Activated CD8-positive, alpha-beta memory T cell treated with anti-CD3 and anti-CD28 coated beads, Interleukin-2, amount 10 ng/mL, durations not matched to agents 7 days and 5 days (primary cell): ENCODE measurements around the gene TYR. TPM values are rescaled to one million over a fixed set of nuclear protein-coding genes. Genes with fewer than 3 reads are reported as not detected.
"Not testable (repeated sequence)": the region's sequence is repeated elsewhere in the genome, so short reads cannot be mapped to it uniquely, and the experiment has no call there.

Experiments used
- ATAC-seq: fragments of 150-1000 bp; cut with Tn5 transposase; one replicate; pipeline ENCODE4 v1.10.0; 2021; ENCODE audit warnings: moderate library complexity
- CTCF ChIA-PET: fragments of 350-600 bp; sonication (Branson Sonifier 250); formaldehyde crosslinking; loops from one replicate; lab custom pipeline; 2021; ENCODE audit warnings: antibody characterized with exemption; lab: Charles Lee
- DNase-seq: peaks from one replicate; pipeline ENCODE4 v3.0.0-alpha.2; 2020
- H3K27ac Mint-ChIP-seq: one replicate; pipeline ENCODE4 v1.8.0; 2021; ENCODE audit warnings: mild to moderate bottlenecking, mixed read lengths
- H3K27me3 Mint-ChIP-seq: one replicate; pipeline ENCODE4 v1.8.0; 2021; ENCODE audit warnings: mixed read lengths
- H3K36me3 Mint-ChIP-seq: one replicate; pipeline ENCODE4 v1.8.0; 2021; ENCODE audit warnings: mild to moderate bottlenecking, mixed read lengths
- H3K4me1 Mint-ChIP-seq: one replicate; pipeline ENCODE4 v1.8.0; 2021; ENCODE audit warnings: mixed read lengths
- H3K4me3 Mint-ChIP-seq: one replicate; pipeline ENCODE4 v1.8.0; 2021; ENCODE audit warnings: mild to moderate bottlenecking, moderate library complexity, mixed read lengths
- H3K9me3 Mint-ChIP-seq: one replicate; pipeline ENCODE4 v1.8.0; 2022; ENCODE audit warnings: low read depth, mixed read lengths
- total RNA-seq, 2 experiments: library from RNA; stranded (reverse); gene quantifications; one replicate each; pipeline ENCODE4 v1.2.3, GENCODE V29; 2021

TYR gene
- total RNA-seq, 2 experiments from 2014 or later, result not detected

DNA sequence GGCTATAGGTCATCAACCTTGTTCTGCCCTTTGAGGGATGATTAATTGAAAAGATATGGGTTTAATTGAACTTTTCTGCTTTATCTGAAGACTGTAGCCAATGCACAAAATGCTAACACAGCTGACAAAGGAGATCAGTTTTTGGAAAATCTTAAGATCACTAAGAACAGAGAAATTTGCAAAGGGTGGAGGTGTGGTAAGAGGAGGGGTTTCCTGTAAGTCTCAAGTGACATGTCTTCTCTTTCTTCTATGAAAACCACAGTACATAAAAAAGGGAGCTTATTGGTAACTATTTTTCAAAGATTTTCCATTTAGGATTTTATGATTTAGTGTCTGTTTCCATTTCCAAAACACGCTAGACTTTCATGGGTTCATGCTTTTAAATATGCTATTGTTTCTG lies 108.9 kb downstream of the TYR start:
- H3K4me3 Mint-ChIP-seq, H3K9me3 Mint-ChIP-seq, H3K36me3 Mint-ChIP-seq, H3K4me1 Mint-ChIP-seq, ATAC-seq, DNase-seq, H3K27me3 Mint-ChIP-seq, CTCF ChIA-PET, H3K27ac Mint-ChIP-seq: not testable (repeated sequence)

DNA sequence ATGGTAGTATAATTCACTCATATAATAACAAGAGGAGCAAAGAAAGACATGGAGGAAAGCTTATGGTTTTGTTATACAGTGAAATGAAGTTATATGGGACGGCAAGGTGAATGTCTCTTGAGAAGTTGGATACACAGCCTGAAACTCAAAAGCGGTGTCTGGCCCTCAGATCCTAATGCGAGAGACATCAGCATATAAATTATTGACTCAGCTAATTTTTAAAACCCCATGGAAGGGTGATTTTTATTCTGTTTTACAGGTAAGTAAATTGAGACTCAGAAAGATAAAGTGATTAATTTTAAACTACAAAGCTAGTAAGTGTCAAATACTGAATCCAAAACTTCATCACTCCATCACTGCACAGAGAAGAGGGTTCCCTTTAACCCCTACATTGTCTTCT lies 110.3 kb downstream of the TYR start:
- H3K4me1 Mint-ChIP-seq, H3K27me3 Mint-ChIP-seq, ATAC-seq, H3K4me3 Mint-ChIP-seq, CTCF ChIA-PET, DNase-seq, H3K27ac Mint-ChIP-seq, H3K36me3 Mint-ChIP-seq, H3K9me3 Mint-ChIP-seq: not testable (repeated sequence)

DNA sequence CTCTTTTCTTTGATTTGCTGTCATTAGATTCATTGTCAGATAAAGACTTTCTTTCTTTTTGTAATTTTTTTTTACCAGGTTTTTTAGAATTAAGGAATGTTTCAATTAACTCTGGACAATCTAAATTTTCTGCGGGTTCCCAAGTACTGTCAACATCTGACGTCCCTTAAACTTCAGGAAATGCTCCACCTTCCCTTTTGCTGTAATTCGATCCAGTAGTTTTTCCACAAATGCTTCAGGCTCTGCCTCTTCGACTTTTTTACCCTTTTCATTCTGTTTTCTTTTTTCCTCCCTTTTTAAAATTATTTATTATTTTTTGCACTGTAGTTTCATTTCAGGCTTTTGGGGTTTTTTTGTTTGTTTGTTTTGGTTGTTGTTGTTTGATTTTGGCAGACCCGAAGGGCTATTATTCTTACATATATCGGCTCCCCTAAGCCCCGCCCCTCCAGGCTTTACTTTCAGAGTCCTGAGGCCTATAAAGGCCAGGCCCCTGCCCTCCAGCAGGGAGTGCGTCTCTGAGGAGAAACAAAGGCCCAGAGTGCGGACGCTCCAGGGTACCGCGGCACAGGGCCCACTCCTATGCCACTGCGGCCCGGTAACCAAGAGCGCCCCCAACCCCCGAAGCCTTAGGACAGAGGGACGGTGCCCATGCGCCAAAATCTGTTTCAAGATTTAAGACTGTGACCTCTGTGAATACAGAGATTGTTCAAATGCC lies 116.4 kb downstream of the TYR start:
- no peak overlapping the region for H3K4me3 Mint-ChIP-seq
- H3K4me1 Mint-ChIP-seq, result no peaks in the 10 kb centered on the region
- DNase-seq, result no peak
- no peak overlapping the region for H3K27ac Mint-ChIP-seq
- CTCF ChIA-PET, result no interaction called here
- no peaks in the 10 kb centered on the region for H3K27me3 Mint-ChIP-seq
- no peak for ATAC-seq
- no peaks in the 10 kb centered on the region for H3K9me3 Mint-ChIP-seq
- H3K36me3 Mint-ChIP-seq, result no peaks in the 10 kb centered on the region

DNA sequence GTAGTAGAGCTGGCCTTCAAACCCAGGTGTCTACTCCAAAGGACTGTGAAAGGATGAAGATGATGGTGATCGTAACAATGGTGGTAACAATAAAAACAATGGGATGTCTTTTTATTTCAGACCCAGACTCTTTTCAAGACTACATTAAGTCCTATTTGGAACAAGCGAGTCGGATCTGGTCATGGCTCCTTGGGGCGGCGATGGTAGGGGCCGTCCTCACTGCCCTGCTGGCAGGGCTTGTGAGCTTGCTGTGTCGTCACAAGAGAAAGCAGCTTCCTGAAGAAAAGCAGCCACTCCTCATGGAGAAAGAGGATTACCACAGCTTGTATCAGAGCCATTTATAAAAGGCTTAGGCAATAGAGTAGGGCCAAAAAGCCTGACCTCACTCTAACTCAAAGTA lies 117.3 kb downstream of the TYR start:
- H3K27ac Mint-ChIP-seq, H3K9me3 Mint-ChIP-seq, ATAC-seq, CTCF ChIA-PET, H3K36me3 Mint-ChIP-seq, H3K4me1 Mint-ChIP-seq, DNase-seq, H3K4me3 Mint-ChIP-seq, H3K27me3 Mint-ChIP-seq: not testable (repeated sequence)

DNA sequence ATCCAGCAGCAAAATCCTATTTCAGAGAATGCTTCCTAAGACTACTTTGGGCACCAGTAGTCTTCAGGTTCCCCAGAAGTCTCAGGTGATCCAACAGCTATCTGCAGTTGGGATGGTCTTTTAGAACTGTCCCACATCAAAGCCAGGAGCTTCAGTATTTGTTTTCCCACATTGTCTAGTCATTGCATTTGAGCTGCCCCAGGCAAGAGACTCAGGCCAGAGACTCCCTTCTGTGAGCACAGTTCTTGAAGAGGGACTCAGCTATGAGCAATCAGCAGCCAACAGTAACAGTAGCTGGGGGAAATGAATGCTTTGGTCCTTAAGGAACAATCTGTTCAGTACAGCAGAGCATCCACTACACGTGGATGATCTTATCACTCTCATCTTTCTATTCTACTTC lies 125.4 kb downstream of the TYR start:
- H3K4me3 Mint-ChIP-seq, H3K4me1 Mint-ChIP-seq, H3K27ac Mint-ChIP-seq, H3K36me3 Mint-ChIP-seq, H3K9me3 Mint-ChIP-seq, CTCF ChIA-PET, H3K27me3 Mint-ChIP-seq, ATAC-seq, DNase-seq: not testable (repeated sequence)

DNA sequence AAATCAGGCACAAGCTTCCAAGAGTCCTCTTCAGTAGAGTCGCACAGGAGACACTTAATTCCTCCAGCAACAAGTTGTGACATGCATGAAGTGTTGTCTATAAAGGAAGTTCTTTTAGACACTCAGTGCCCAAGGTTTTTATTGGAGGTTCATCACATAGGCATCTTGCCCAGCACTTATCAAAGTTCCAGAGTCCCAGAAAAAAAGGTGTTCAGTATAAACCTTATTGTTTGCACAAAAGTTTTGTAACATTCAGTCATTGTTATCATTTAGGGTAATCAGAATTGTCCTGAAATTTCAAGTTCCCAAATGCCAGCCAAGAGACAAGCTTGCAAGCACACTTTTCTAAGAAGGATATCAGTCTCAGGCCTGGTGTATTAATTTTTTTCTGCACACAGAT lies 130.6 kb downstream of the TYR start:
- ATAC-seq, H3K27me3 Mint-ChIP-seq, H3K36me3 Mint-ChIP-seq, H3K27ac Mint-ChIP-seq, H3K9me3 Mint-ChIP-seq, DNase-seq, CTCF ChIA-PET, H3K4me3 Mint-ChIP-seq, H3K4me1 Mint-ChIP-seq: not testable (repeated sequence)

DNA sequence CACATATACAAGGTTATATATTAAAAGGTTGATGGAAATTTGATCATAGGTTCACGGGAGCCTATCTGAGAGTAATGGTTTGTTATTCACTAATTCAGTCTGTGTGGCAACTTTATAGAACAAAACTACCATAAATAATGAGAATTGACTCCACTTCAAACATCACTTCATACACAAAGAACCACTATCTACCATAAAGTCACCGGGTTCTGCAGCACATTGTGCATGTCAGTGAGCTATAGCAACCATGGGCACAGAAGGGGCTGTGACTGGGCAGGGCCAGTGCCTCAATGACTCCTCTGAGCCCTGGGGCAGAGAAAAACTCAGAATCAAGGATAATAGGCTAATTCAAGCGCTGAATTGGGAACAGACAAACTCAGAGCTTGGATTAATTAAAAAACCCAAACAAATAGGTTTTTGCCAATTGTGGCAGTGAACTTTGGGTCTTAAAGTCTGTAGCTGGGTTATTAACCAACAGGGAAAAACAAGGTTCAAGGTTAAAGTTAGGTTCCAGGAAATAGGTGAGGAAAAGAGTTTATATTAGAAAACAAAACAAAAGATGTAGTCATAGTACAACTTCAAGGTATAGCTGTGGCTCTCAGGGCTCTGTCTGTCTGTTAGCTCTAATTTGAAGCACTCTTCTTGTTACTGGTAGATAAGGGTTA lies 131.8 kb downstream of the TYR start:
- DNase-seq, H3K9me3 Mint-ChIP-seq, H3K4me1 Mint-ChIP-seq, CTCF ChIA-PET, H3K4me3 Mint-ChIP-seq, H3K27ac Mint-ChIP-seq, H3K27me3 Mint-ChIP-seq, H3K36me3 Mint-ChIP-seq, ATAC-seq: not testable (repeated sequence)

DNA sequence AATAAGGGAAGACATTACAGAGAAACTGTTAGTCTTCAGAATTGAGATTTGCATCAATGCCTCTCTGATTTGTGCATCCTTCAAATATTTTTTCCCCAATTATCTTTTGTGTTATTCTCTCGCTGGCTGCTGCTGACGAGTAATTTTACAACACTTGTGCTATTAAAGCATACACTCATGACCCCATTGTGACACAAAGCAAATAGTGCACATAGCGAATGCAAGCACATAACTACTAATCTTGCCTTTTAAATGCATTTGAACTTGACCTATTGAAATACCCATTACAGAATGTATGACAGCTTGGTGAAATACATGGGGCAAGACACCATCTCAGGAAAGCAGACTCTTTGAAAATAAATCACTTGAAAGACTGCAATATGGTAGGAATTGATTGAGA lies 132.9 kb downstream of the TYR start:
- H3K27me3 Mint-ChIP-seq, CTCF ChIA-PET, H3K9me3 Mint-ChIP-seq, H3K4me3 Mint-ChIP-seq, DNase-seq, H3K4me1 Mint-ChIP-seq, ATAC-seq, H3K27ac Mint-ChIP-seq, H3K36me3 Mint-ChIP-seq: not testable (repeated sequence)

DNA sequence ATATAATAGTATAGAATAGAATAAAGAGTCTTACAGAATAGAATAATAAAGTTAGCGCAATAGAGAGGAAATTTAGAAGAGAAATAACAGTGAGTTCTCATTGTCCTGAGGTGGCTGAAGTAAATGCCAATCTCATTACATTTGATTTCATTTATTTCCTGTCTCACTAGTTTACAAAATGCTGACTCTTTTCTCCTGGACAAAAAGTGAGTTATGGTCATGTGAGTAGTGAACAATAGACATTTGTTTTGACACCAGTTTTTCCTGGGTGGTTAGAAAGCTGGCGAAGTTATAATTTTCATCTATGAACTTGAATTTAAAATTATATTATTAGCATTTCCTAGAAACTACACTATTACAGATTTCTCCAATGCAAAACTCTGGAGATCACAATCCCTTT lies 143.7 kb downstream of the TYR start:
- CTCF ChIA-PET, result no interaction called here
- ATAC-seq, result no peak
- H3K27me3 Mint-ChIP-seq, result no peaks in the 10 kb centered on the region
- peaks cover 2% of the 10 kb centered on the region for H3K9me3 Mint-ChIP-seq
- H3K36me3 Mint-ChIP-seq, result no peaks in the 10 kb centered on the region
- no peak overlapping the region for H3K4me3 Mint-ChIP-seq
- DNase-seq, result no peak
- no peak overlapping the region for H3K27ac Mint-ChIP-seq
- H3K4me1 Mint-ChIP-seq, result no peaks in the 10 kb centered on the region

DNA sequence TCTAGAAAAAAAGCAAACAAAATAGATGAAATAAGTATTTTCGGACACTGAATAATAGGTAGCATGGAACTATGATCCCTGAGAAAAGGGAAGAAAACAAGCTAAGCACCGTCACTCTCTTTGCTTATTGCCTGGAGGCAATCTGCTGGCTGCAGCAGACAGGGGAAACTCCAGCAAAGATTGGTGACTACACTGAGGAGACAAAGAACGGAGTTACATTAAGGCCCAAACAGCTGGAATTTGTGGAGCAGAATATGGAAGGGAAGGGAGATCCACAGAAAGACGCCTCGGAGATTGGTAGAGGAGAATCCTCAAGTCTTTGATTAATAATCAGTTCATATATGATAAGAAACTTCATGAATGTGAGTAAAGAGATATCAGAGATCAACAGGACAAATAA lies 150.2 kb downstream of the TYR start:
- Mint-ChIP-seq H3K4me3 (no peak overlapping the region), H3K4me1 (no peaks in the 10 kb centered on the region), H3K27ac (no peak overlapping the region), H3K9me3 (peaks cover 3% of the 10 kb centered on the region), H3K36me3 (no peaks in the 10 kb centered on the region), H3K27me3 (no peaks in the 10 kb centered on the region)
- DNase-seq (no peak), ATAC-seq (no peak)
- CTCF ChIA-PET, result no interaction called here

DNA sequence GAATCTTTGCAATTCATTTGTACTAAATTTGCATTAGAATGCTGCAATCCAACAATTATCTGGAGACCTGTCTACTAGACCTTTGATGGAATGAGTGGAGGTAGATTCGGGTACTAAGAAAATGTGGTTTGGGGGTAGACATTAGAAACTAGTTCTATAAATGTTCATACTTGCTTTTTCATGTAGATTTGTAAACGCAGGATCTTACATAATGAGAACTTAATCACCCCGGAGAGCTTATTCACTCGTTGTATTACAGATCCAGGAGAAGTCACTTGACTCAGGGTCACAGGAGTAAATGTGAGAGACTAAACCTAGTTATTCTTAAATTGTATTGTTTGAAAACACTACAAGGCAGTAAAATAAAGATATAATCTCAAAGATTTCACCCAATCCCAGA lies 154.3 kb downstream of the TYR start:
- ATAC-seq, DNase-seq, CTCF ChIA-PET, H3K4me1 Mint-ChIP-seq, H3K27me3 Mint-ChIP-seq, H3K4me3 Mint-ChIP-seq, H3K9me3 Mint-ChIP-seq, H3K27ac Mint-ChIP-seq, H3K36me3 Mint-ChIP-seq: not testable (repeated sequence)

DNA sequence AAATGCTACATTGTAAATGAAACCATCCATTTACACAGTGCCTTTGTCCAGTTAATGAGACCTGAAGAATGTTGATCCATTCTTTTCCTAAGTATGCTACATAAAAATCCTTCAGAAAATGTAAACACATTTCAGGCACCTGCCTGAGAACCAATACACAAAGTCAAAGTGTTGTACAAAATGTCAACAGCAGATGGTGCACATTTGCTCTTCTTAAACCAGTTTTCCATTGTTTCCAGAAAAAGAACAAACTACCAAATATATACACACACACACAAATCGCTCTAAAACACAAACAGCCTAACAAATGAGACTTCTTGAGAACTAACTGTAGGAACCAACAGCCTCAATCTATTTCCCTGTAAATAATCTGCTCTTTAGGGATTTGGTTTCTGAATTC lies 156.0 kb downstream of the TYR start:
- CTCF ChIA-PET, H3K36me3 Mint-ChIP-seq, H3K4me3 Mint-ChIP-seq, DNase-seq, H3K4me1 Mint-ChIP-seq, ATAC-seq, H3K27me3 Mint-ChIP-seq, H3K27ac Mint-ChIP-seq, H3K9me3 Mint-ChIP-seq: not testable (repeated sequence)

DNA sequence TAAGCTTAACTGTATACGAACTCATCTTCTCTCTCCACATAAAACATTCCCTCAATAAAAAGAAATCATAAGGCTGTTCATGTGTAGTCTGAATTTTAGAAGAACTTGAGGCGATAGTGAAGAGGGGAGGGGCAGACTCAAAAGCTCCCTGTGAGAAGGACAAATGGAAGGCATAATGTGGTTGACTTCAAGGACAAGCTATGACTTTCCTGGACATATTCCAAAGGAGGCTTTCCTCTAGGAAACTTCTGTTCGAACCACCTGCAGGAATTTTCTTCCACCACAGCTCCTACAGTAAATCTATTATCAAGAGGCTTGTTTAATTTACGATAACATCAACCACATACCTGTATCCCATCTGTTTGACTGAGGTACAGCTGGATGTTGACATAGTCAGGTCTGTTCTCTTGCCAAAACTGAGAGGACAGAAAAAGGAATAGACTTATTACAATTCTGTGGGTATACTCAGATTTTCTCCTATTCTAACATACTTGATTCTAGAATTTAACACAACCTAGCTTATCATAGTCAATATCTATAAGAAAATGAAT lies 159.5 kb downstream of the TYR start:
- DNase-seq, H3K4me3 Mint-ChIP-seq, H3K27me3 Mint-ChIP-seq, H3K27ac Mint-ChIP-seq, H3K36me3 Mint-ChIP-seq, CTCF ChIA-PET, H3K4me1 Mint-ChIP-seq, ATAC-seq, H3K9me3 Mint-ChIP-seq: not testable (repeated sequence)

DNA sequence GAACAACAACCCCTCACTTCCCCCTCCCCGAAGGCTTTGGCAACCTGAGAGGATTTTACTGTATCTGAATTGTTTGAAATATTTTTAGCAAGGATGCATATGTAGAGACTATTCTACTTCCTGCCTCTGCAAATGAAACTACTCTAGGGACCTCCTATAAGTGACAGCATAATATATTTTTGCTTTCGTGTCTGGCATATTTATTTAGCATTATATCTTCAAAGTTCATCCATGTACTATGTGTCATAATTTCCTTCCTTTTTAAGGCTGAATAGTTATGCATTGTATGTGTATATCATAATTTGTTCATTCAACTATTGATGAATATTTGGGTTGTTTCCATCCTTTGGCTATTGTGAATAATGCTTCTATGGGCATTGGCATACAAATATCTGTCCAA lies 160.4 kb downstream of the TYR start:
- H3K27ac Mint-ChIP-seq, ATAC-seq, H3K36me3 Mint-ChIP-seq, H3K4me1 Mint-ChIP-seq, H3K27me3 Mint-ChIP-seq, CTCF ChIA-PET, H3K9me3 Mint-ChIP-seq, DNase-seq, H3K4me3 Mint-ChIP-seq: not testable (repeated sequence)
